Measurements from ENCODE around the gene RELL2.

RELL2 gene

DNA sequence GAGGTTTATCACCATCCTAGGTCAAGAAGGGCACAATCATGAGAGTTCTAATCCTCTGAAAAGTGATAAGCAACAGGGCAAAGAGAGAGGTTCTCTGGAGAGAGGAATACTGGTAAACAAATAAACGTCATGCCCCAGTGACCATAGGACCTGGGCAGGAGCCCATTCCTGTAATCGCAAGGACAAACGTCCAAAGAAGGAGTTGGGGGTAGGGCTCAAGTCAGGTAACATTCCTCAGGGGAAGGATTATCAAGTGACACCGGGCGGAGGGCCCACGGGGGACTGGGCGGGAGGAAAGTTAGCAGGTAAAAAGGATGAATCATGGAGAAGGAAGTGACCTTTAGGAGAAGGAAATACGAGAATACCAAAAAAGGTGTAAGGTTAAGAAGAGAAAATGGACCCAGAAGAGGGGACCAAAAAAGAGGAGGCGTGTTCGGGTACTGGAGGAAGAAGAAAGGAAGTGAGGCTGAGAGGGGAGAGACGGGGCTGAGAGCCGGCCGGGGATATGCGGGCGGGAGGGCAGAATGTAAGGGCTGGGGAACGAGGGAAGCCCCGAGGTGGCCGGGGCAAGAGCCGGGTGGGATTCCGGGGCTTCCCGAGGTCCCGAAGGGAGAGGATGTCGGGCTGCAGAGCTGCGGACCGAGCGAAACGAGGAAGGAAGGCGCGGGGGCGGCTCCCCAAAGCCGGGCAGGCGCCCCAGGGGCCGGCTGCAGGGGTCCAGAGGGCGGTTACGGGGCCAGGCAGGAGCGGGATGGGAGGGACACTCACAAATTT, 18.6 kb upstream of the RELL2 start (continued):
- TF ChIP-seq, protein P1, sequence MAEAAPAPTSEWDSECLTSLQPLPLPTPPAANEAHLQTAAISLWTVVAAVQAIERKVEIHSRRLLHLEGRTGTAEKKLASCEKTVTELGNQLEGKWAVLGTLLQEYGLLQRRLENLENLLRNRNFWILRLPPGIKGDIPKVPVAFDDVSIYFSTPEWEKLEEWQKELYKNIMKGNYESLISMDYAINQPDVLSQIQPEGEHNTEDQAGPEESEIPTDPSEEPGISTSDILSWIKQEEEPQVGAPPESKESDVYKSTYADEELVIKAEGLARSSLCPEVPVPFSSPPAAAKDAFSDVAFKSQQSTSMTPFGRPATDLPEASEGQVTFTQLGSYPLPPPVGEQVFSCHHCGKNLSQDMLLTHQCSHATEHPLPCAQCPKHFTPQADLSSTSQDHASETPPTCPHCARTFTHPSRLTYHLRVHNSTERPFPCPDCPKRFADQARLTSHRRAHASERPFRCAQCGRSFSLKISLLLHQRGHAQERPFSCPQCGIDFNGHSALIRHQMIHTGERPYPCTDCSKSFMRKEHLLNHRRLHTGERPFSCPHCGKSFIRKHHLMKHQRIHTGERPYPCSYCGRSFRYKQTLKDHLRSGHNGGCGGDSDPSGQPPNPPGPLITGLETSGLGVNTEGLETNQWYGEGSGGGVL (tag by site-specific recombination; IDR thresholded peaks at IDR 0.05): peak; percentile 27; the same call in 1 of the 2 replicates
- TF ChIP-seq, protein P2, sequence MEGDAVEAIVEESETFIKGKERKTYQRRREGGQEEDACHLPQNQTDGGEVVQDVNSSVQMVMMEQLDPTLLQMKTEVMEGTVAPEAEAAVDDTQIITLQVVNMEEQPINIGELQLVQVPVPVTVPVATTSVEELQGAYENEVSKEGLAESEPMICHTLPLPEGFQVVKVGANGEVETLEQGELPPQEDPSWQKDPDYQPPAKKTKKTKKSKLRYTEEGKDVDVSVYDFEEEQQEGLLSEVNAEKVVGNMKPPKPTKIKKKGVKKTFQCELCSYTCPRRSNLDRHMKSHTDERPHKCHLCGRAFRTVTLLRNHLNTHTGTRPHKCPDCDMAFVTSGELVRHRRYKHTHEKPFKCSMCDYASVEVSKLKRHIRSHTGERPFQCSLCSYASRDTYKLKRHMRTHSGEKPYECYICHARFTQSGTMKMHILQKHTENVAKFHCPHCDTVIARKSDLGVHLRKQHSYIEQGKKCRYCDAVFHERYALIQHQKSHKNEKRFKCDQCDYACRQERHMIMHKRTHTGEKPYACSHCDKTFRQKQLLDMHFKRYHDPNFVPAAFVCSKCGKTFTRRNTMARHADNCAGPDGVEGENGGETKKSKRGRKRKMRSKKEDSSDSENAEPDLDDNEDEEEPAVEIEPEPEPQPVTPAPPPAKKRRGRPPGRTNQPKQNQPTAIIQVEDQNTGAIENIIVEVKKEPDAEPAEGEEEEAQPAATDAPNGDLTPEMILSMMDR (tag by site-specific recombination; IDR thresholded peaks at IDR 0.05): no peak
- TF ChIP-seq ZNF626 (tag by site-specific recombination; IDR thresholded peaks at IDR 0.05): no peak
- TF ChIP-seq ZNF121 (tag by site-specific recombination; IDR thresholded peaks at IDR 0.05): peak; percentile 11; the same call in 1 of the 2 replicates
- TF ChIP-seq, protein P3, sequence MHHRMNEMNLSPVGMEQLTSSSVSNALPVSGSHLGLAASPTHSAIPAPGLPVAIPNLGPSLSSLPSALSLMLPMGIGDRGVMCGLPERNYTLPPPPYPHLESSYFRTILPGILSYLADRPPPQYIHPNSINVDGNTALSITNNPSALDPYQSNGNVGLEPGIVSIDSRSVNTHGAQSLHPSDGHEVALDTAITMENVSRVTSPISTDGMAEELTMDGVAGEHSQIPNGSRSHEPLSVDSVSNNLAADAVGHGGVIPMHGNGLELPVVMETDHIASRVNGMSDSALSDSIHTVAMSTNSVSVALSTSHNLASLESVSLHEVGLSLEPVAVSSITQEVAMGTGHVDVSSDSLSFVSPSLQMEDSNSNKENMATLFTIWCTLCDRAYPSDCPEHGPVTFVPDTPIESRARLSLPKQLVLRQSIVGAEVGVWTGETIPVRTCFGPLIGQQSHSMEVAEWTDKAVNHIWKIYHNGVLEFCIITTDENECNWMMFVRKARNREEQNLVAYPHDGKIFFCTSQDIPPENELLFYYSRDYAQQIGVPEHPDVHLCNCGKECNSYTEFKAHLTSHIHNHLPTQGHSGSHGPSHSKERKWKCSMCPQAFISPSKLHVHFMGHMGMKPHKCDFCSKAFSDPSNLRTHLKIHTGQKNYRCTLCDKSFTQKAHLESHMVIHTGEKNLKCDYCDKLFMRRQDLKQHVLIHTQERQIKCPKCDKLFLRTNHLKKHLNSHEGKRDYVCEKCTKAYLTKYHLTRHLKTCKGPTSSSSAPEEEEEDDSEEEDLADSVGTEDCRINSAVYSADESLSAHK (tag by site-specific recombination; IDR thresholded peaks at IDR 0.05): no peak
- peak; percentile 78; the same call in 1 of the 2 replicates for TF ChIP-seq ZFP37 (tag by site-specific recombination; IDR thresholded peaks at IDR 0.05)
- peak; percentile 2; the same call in 1 of the 2 replicates for TF ChIP-seq KLF10 (tag by site-specific recombination; IDR thresholded peaks at IDR 0.05)
- no peak for TF ChIP-seq ZNF223 (tag by site-specific recombination; IDR thresholded peaks at IDR 0.05)
- TF ChIP-seq YY1 (tag by site-specific recombination; IDR thresholded peaks at IDR 0.05): no peak
- TF ChIP-seq ZBTB17 (tag by site-specific recombination; IDR thresholded peaks at IDR 0.05): peak; percentile 62
- peak; percentile 92 for TF ChIP-seq ZFP69B (tag by site-specific recombination; IDR thresholded peaks at IDR 0.05)
- TF ChIP-seq, protein P4, sequence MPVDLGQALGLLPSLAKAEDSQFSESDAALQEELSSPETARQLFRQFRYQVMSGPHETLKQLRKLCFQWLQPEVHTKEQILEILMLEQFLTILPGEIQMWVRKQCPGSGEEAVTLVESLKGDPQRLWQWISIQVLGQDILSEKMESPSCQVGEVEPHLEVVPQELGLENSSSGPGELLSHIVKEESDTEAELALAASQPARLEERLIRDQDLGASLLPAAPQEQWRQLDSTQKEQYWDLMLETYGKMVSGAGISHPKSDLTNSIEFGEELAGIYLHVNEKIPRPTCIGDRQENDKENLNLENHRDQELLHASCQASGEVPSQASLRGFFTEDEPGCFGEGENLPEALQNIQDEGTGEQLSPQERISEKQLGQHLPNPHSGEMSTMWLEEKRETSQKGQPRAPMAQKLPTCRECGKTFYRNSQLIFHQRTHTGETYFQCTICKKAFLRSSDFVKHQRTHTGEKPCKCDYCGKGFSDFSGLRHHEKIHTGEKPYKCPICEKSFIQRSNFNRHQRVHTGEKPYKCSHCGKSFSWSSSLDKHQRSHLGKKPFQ (tag by site-specific recombination; IDR thresholded peaks at IDR 0.05): 0 out of 2 replicates have a peak, but pooled peaks have one; percentile 8
- TF ChIP-seq ZNF133 (tag by site-specific recombination; IDR thresholded peaks at IDR 0.05): no peak
- peak; percentile 66 for TF ChIP-seq ZBTB8A (tag by site-specific recombination; IDR thresholded peaks at IDR 0.05)
- TF ChIP-seq ZNF707 (tag by site-specific recombination; IDR thresholded peaks at IDR 0.05): no peak
- TF ChIP-seq ZXDB (tag by site-specific recombination; IDR thresholded peaks at IDR 0.05): peak; percentile 8
- 0 out of 2 replicates have a peak, but pooled peaks have one; percentile 7 for TF ChIP-seq ZIC2 (tag by site-specific recombination; IDR thresholded peaks at IDR 0.05)
- no peak for TF ChIP-seq ZNF701 (tag by site-specific recombination; IDR thresholded peaks at IDR 0.05)
- TF ChIP-seq, protein P5, sequence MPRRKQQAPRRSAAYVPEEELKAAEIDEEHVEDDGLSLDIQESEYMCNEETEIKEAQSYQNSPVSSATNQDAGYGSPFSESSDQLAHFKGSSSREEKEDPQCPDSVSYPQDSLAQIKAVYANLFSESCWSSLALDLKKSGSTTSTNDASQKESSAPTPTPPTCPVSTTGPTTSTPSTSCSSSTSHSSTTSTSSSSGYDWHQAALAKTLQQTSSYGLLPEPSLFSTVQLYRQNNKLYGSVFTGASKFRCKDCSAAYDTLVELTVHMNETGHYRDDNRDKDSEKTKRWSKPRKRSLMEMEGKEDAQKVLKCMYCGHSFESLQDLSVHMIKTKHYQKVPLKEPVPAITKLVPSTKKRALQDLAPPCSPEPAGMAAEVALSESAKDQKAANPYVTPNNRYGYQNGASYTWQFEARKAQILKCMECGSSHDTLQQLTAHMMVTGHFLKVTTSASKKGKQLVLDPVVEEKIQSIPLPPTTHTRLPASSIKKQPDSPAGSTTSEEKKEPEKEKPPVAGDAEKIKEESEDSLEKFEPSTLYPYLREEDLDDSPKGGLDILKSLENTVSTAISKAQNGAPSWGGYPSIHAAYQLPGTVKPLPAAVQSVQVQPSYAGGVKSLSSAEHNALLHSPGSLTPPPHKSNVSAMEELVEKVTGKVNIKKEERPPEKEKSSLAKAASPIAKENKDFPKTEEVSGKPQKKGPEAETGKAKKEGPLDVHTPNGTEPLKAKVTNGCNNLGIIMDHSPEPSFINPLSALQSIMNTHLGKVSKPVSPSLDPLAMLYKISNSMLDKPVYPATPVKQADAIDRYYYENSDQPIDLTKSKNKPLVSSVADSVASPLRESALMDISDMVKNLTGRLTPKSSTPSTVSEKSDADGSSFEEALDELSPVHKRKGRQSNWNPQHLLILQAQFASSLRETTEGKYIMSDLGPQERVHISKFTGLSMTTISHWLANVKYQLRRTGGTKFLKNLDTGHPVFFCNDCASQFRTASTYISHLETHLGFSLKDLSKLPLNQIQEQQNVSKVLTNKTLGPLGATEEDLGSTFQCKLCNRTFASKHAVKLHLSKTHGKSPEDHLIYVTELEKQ (tag by site-specific recombination; IDR thresholded peaks at IDR 0.05; ENCODE audit: borderline replicate concordance): no peak
- TF ChIP-seq ZNF76 (tag by site-specific recombination; IDR thresholded peaks at IDR 0.05; ENCODE audit: borderline replicate concordance, low read depth): peak; percentile 53; the same call in 1 of the 2 replicates
- no peak for TF ChIP-seq HOXD13 (CRISPR knock-in tag; IDR thresholded peaks at IDR 0.05; ENCODE audit: borderline replicate concordance)
- TF ChIP-seq ZBTB1 (tag by site-specific recombination; IDR thresholded peaks at IDR 0.05): no peak
- TF ChIP-seq KLF16 (tag by site-specific recombination; IDR thresholded peaks at IDR 0.05): peak; percentile 79
- 0 out of 2 replicates have a peak, but pooled peaks have one; percentile 18 for TF ChIP-seq ZNF157 (tag by site-specific recombination; IDR thresholded peaks at IDR 0.05)
- TF ChIP-seq ZNF341 (tag by site-specific recombination; IDR thresholded peaks at IDR 0.05; ENCODE audit: low read depth): peak; percentile 64
- no peak for TF ChIP-seq ZNF112 (tag by site-specific recombination; IDR thresholded peaks at IDR 0.05)
- no peak; the same call in 1 of the 2 replicates for TF ChIP-seq WT1 (tag by site-specific recombination; IDR thresholded peaks at IDR 0.05)
- peak; percentile 66 for TF ChIP-seq SP3 (tag by site-specific recombination; IDR thresholded peaks at IDR 0.05)
- TF ChIP-seq RBAK (tag by site-specific recombination; IDR thresholded peaks at IDR 0.05): no peak
- no peak for TF ChIP-seq ZNF184 (tag by site-specific recombination; IDR thresholded peaks at IDR 0.05)

Data from HEK293 (cell line).